Hematopoietic multipotent progenitor cell treated with erythropoietin and hydrocortisone succinate and interleukin-3 and kit ligand, for 15 days (in vitro differentiated cells): Measurements from ENCODE around the gene ETNK2.
"Not testable (repeated sequence)": the region's sequence is repeated elsewhere in the genome, so short reads cannot be mapped to it uniquely, and the experiment has no call there.

Experiments used
- DNase-seq: peaks from one replicate; pipeline ENCODE4 v3.0.0-alpha.2; 2015; ENCODE audit warnings: low spot score

ETNK2 gene

GRCh38 chr1:204098683-204099082, 53.2 kb downstream of the ETNK2 start:
- DNase-seq: no peak

- DNase-seq: no peak
Measured at GRCh38 chr1:204096931-204097330, 54.9 kb downstream of the ETNK2 start.

- no peak for DNase-seq
Measured at GRCh38 chr1:204094856-204095634, 56.8 kb downstream of the ETNK2 start.

GRCh38 chr1:204094313-204094729, 57.5 kb downstream of the ETNK2 start:
- DNase-seq: no peak

- DNase-seq: no peak
Measured at GRCh38 chr1:204093781-204094180, 58.1 kb downstream of the ETNK2 start.

GRCh38 chr1:204093421-204093717, 58.5 kb downstream of the ETNK2 start:
- DNase-seq: no peak

GRCh38 chr1:204092632-204093420, 59.0 kb downstream of the ETNK2 start:
- no peak for DNase-seq

GRCh38 chr1:204091787-204092312, 60.0 kb downstream of the ETNK2 start:
- no peak for DNase-seq

GRCh38 chr1:204091066-204091465, 60.8 kb downstream of the ETNK2 start:
- DNase-seq: no peak

- DNase-seq: not testable (repeated sequence)
Measured at GRCh38 chr1:204090132-204090531, 61.7 kb downstream of the ETNK2 start.

GRCh38 chr1:204089044-204089751, 62.6 kb downstream of the ETNK2 start:
- no peak for DNase-seq

GRCh38 chr1:204088596-204088995, 63.2 kb downstream of the ETNK2 start:
- no peak for DNase-seq

GRCh38 chr1:204087893-204088528, 63.8 kb downstream of the ETNK2 start:
- DNase-seq: no peak

- no peak for DNase-seq
Measured at GRCh38 chr1:204087181-204087892, 64.5 kb downstream of the ETNK2 start.

- no peak for DNase-seq
Measured at GRCh38 chr1:204085876-204086275, 66.0 kb downstream of the ETNK2 start.

GRCh38 chr1:204084247-204084772, 67.5 kb downstream of the ETNK2 start:
- no peak for DNase-seq

- no peak for DNase-seq
Measured at GRCh38 chr1:204083491-204083890, 68.4 kb downstream of the ETNK2 start.

- no peak for DNase-seq
Measured at GRCh38 chr1:204081791-204082513, 69.9 kb downstream of the ETNK2 start.

- DNase-seq: no peak
Measured at GRCh38 chr1:204081164-204081790, 70.6 kb downstream of the ETNK2 start.
